IPS DF 6.9 (cell line): ENCODE results near the gene MS4A8.

Experiments used
- DNase-seq: peaks from one replicate; pipeline ENCODE4 v3.0.0-alpha.2; 2013; ENCODE audit warnings: low read depth, low spot score
- H3K27ac ChIP-seq: one replicate; pipeline ENCODE4 v1.5.1; 2013; ENCODE audit warnings: low read length, control low read depth
- H3K27me3 ChIP-seq: 2 replicates; pipeline ENCODE4 v1.6.1; 2013; ENCODE audit warnings: mild to moderate bottlenecking, low read length; ENCODE audit not compliant: control insufficient read depth, insufficient read depth
- H3K36me3 ChIP-seq: 2 replicates; pipeline ENCODE4 v1.6.1; 2013; ENCODE audit warnings: low read length; ENCODE audit not compliant: control insufficient read depth, insufficient read depth
- H3K4me1 ChIP-seq: 2 replicates; pipeline ENCODE4 v1.6.1; 2013; ENCODE audit warnings: low read length; ENCODE audit not compliant: control insufficient read depth, insufficient read depth
- H3K4me3 ChIP-seq: 2 replicates; pipeline ENCODE4 v1.5.1; 2013; ENCODE audit warnings: mild to moderate bottlenecking, low read length
- H3K9me3 ChIP-seq: 2 replicates; pipeline ENCODE4 v1.6.1; 2013; ENCODE audit warnings: low read length, inconsistent platforms; ENCODE audit not compliant: control insufficient read depth, insufficient read depth
- WGBS: extraction: QIAGEN DNeasy Blood & Tissue Kit; methylation state at CpG from one replicate; pipeline ENCODE4 v1.1.7; 2013; ENCODE audit warnings: mixed read lengths, missing lambda C conversion rate; ENCODE audit not compliant: insufficient read length, insufficient coverage; 5-methylcytosine and 5-hydroxymethylcytosine counted together

The MS4A8 gene

GRCh38 chr11:60761436-60762190, 62.2 kb downstream of the MS4A8 start:
- Histone ChIP-seq H3K4me1 (no peaks in the 10 kb centered on the region), H3K27ac (no peak overlapping the region), H3K4me3 (no peak overlapping the region), H3K9me3 (no peaks in the 10 kb centered on the region), H3K36me3 (no peaks in the 10 kb centered on the region), H3K27me3 (no peaks in the 10 kb centered on the region)
- DNase-seq: no peak
- WGBS: no CpG with 5 or more reads among the region's 4 CpGs

GRCh38 chr11:60762851-60763691, 63.7 kb downstream of the MS4A8 start:
- DNase-seq: no peak
- no peaks in the 10 kb centered on the region for H3K9me3 ChIP-seq
- H3K4me3 ChIP-seq: no peak overlapping the region
- H3K36me3 ChIP-seq: no peaks in the 10 kb centered on the region
- H3K27me3 ChIP-seq: no peaks in the 10 kb centered on the region
- no peaks in the 10 kb centered on the region for H3K4me1 ChIP-seq
- H3K27ac ChIP-seq: no peak overlapping the region
- WGBS: no CpG with 5 or more reads among the region's 11 CpGs

GRCh38 chr11:60763692-60764369, 64.4 kb downstream of the MS4A8 start:
- H3K27me3 ChIP-seq: no peaks in the 10 kb centered on the region
- H3K9me3 ChIP-seq: no peaks in the 10 kb centered on the region
- no peak overlapping the region for H3K4me3 ChIP-seq
- H3K27ac ChIP-seq: no peak overlapping the region
- WGBS: no CpG with 5 or more reads among the region's 11 CpGs
- H3K36me3 ChIP-seq: no peaks in the 10 kb centered on the region
- no peaks in the 10 kb centered on the region for H3K4me1 ChIP-seq
- DNase-seq: no peak

GRCh38 chr11:60764879-60765278, 65.5 kb downstream of the MS4A8 start:
- Histone ChIP-seq H3K27me3 (no peaks in the 10 kb centered on the region), H3K4me1 (no peaks in the 10 kb centered on the region), H3K4me3 (no peak overlapping the region), H3K27ac (no peak overlapping the region), H3K36me3 (no peaks in the 10 kb centered on the region), H3K9me3 (no peaks in the 10 kb centered on the region)
- no peak for DNase-seq
- no CpG with 5 or more reads among the region's 1 CpG for WGBS

GRCh38 chr11:60765355-60765754, 65.9 kb downstream of the MS4A8 start:
- Histone ChIP-seq H3K36me3 (no peaks in the 10 kb centered on the region), H3K9me3 (no peaks in the 10 kb centered on the region), H3K4me1 (no peaks in the 10 kb centered on the region), H3K4me3 (no peak overlapping the region), H3K27me3 (no peaks in the 10 kb centered on the region), H3K27ac (no peak overlapping the region)
- no CpG with 5 or more reads among the region's 5 CpGs for WGBS
- no peak for DNase-seq
